ENCODE measurements around the gene MSL1.

DNA sequence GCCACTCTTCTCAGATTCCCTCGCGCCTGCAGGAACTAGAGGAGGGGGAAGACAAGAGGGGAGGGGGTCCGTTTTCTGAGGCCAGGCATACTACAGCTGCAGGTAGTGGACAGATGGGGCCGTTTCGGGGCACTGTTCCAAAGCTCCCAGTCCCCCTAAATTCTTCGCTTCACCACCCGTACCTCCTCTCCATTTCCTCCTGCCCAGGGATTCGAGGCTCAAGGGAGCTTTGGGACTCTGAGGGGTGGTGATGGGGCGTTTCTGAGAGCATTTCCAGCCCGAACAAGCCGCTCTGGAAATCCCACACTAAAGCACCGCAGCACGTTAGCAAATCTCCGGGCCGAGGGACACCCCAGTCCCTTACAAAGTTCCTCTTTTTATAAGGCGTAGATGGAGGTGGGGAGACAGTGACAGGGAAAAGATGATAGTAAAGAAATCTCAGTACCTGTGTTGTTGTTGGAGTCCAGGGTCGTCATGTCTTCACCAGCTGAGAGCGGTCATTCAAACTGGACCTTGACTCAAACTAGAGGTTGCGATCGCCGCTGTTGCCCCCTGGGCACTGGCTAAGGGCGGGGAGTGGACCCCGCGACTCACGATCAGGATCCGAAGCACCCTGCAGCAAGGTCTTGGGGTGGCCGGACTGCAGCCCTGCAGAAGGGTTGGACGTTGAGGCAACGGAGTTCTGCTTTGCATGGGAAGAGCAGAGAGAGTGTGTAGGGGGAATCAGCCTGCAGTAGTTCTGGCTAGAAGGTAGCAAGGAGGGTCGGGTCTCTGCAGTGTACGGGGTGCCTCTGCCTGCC, 22.0 kb upstream of the MSL1 start:
- TF ChIP-seq CREB1 (IDR thresholded peaks at IDR 0.05; ENCODE audit: low read depth), result no peak
- TF ChIP-seq, protein P1, sequence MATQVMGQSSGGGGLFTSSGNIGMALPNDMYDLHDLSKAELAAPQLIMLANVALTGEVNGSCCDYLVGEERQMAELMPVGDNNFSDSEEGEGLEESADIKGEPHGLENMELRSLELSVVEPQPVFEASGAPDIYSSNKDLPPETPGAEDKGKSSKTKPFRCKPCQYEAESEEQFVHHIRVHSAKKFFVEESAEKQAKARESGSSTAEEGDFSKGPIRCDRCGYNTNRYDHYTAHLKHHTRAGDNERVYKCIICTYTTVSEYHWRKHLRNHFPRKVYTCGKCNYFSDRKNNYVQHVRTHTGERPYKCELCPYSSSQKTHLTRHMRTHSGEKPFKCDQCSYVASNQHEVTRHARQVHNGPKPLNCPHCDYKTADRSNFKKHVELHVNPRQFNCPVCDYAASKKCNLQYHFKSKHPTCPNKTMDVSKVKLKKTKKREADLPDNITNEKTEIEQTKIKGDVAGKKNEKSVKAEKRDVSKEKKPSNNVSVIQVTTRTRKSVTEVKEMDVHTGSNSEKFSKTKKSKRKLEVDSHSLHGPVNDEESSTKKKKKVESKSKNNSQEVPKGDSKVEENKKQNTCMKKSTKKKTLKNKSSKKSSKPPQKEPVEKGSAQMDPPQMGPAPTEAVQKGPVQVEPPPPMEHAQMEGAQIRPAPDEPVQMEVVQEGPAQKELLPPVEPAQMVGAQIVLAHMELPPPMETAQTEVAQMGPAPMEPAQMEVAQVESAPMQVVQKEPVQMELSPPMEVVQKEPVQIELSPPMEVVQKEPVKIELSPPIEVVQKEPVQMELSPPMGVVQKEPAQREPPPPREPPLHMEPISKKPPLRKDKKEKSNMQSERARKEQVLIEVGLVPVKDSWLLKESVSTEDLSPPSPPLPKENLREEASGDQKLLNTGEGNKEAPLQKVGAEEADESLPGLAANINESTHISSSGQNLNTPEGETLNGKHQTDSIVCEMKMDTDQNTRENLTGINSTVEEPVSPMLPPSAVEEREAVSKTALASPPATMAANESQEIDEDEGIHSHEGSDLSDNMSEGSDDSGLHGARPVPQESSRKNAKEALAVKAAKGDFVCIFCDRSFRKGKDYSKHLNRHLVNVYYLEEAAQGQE (IDR thresholded peaks at IDR 0.05; ENCODE audit: low read depth), result no peak
